WTC11 (cell line): ENCODE data around the gene IFT27. TPM values are rescaled to one million over a fixed set of nuclear protein-coding genes. Genes with fewer than 3 reads are reported as not detected.

Experiments used
- ATAC-seq: fragments of 200-7000 bp; cut with Tn5 transposase; 2 replicates; pipeline ENCODE4 v1.10.0; 2021; ENCODE audit warnings: mild to moderate bottlenecking, moderate library complexity
- CTCF ChIA-PET: fragments of 300-600 bp; sonication (Branson Sonifier 250); formaldehyde crosslinking; loops from one replicate; lab custom pipeline; 2021; ENCODE audit warnings: antibody characterized with exemption; lab: Charles Lee
- POLR2A ChIA-PET: fragments of 350-600 bp; sonication (Branson Sonifier 250); formaldehyde crosslinking; loops from one replicate; lab custom pipeline; 2021; ENCODE audit warnings: antibody characterized with exemption; lab: Charles Lee
- DNase-seq: peaks from one replicate; pipeline ENCODE4 v3.0.0; 2021; ENCODE audit warnings: low spot score
- H3K27ac Mint-ChIP-seq: 2 replicates; pipeline ENCODE4 v1.8.0; 2021; ENCODE audit warnings: mixed read lengths
- H3K27me3 Mint-ChIP-seq: 2 replicates; pipeline ENCODE4 v1.8.0; 2021; ENCODE audit warnings: low read depth, mild to moderate bottlenecking, moderate library complexity, mixed read lengths
- H3K36me3 Mint-ChIP-seq: 2 replicates; pipeline ENCODE4 v1.8.0; 2021; ENCODE audit warnings: mixed read lengths
- H3K4me1 Mint-ChIP-seq: 2 replicates; pipeline ENCODE4 v1.8.0; 2022; ENCODE audit warnings: mixed read lengths
- H3K4me3 Mint-ChIP-seq: 2 replicates; pipeline ENCODE4 v1.8.0; 2021; ENCODE audit warnings: mild to moderate bottlenecking, moderate library complexity, mixed read lengths
- H3K9me3 Mint-ChIP-seq: 2 replicates; pipeline ENCODE4 v1.8.0; 2021; ENCODE audit warnings: mixed read lengths
- NFE2L1 ChIP-seq: sonication (generic); formaldehyde crosslinking; IDR thresholded peaks from 2 replicates; pipeline ENCODE4 v1.8.1; 2023; ENCODE audit warnings: missing genetic modification reagents
- ZNF263 ChIP-seq: sonication (generic); formaldehyde crosslinking; IDR thresholded peaks from 2 replicates; pipeline ENCODE4 v1.8.1; 2022; ENCODE audit warnings: low read depth, mild to moderate bottlenecking, moderate library complexity, missing genetic modification reagents
- ZNF416 ChIP-seq: fragments of 250-450 bp; sonication (Bioruptor Pico); IDR thresholded peaks from 2 replicates; pipeline ENCODE4 v1.9.0; 2021; ENCODE audit warnings: mild to moderate bottlenecking, inconsistent platforms
- ZNF423 ChIP-seq: fragments of 250-450 bp; sonication (Bioruptor Pico); IDR thresholded peaks from 2 replicates; pipeline ENCODE4 v2.1.2; 2022; ENCODE audit warnings: mild to moderate bottlenecking, moderate library complexity
- ZNF671 ChIP-seq: fragments of 250-450 bp; sonication (Bioruptor Pico); IDR thresholded peaks from 2 replicates; pipeline ENCODE4 v1.8.0; 2021; ENCODE audit warnings: mild to moderate bottlenecking
- total RNA-seq: library from RNA; stranded (reverse); gene quantifications from 3 replicates; pipeline ENCODE4 v1.2.3, GENCODE V29; 2021
- TF ChIP-seq, protein P1 (sequence below): sonication (generic); formaldehyde crosslinking; IDR thresholded peaks from 2 replicates; pipeline ENCODE4 v1.8.0; 2022; ENCODE audit warnings: mild to moderate bottlenecking, missing genetic modification reagents
- TF ChIP-seq, protein P2 (sequence below): sonication (generic); formaldehyde crosslinking; IDR thresholded peaks from 2 replicates; pipeline ENCODE4 v1.8.0; 2022; ENCODE audit warnings: mild to moderate bottlenecking, missing genetic modification reagents
- TF ChIP-seq, protein P3 (sequence below): fragments of 250-450 bp; sonication (Bioruptor Pico); IDR thresholded peaks from 2 replicates; pipeline ENCODE4 v1.9.0; 2021; ENCODE audit warnings: mild to moderate bottlenecking, borderline replicate concordance
- TF ChIP-seq, protein P4 (sequence below): fragments of 250-450 bp; sonication (Bioruptor Pico); IDR thresholded peaks from 2 replicates; pipeline ENCODE4 v1.9.0; 2021; ENCODE audit warnings: mild to moderate bottlenecking
- TF ChIP-seq, protein P5 (sequence below): sonication (generic); formaldehyde crosslinking; IDR thresholded peaks from 2 replicates; pipeline ENCODE4 v1.8.0; 2023; ENCODE audit warnings: missing genetic modification reagents
- TF ChIP-seq, protein P6 (sequence below): sonication (generic); formaldehyde crosslinking; IDR thresholded peaks from 2 replicates; pipeline ENCODE4 v1.8.0; 2022; ENCODE audit warnings: mild to moderate bottlenecking, missing genetic modification reagents
- TF ChIP-seq, protein P7 (sequence below): sonication (generic); formaldehyde crosslinking; IDR thresholded peaks from 2 replicates; pipeline ENCODE4 v1.8.1; 2023; ENCODE audit warnings: mild to moderate bottlenecking, missing genetic modification reagents, moderate library complexity

IFT27 gene
- total RNA-seq, 1 experiment from 2014 or later, result 47.9 TPM

DNA sequence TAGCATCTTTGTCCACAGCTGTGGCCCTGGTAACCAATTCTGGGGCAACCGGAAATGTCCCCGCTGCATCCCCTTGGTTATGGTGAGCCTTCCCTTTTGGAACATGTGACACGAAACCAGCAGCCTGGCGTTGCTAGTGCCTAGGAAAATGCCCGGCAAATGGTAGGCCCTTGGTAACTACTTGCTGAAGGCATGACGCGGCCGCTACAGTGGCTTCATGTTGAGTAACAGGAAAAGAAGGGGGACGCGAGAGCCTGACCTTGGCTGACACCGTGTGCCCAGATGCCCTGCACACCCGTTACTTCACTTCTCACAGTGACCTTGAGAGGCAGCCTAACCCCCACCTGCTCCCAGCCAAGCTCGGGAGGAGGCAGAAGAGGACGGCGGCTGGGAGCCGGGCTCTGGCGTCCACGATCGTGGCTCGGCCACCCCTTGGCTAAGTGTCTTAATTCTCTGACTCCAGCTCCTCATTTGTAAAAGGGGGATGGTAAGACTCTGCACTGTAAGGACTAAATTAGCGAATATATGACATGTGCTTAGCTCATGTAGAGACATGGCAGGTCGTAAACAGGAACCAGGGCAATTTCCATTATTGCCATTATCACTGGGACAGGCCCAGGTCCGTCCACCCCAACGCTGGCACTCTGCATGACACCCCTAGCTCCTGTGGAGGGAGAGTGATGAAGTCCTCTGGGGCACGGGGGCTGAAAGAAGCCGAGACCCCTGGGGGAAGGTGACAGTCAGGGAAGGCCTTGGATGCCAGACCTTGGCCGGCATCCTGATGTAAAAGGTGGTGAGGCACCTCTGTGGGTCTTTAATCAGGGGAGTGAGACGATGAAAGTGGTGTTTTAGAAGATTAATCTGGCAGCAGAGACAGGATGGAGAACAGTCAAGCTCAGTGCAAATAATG, 18.9 kb downstream of the IFT27 start:
- no peaks in the 10 kb centered on the region for H3K9me3 Mint-ChIP-seq
- H3K4me1 Mint-ChIP-seq, result no peaks in the 10 kb centered on the region
- no peak overlapping the region for H3K4me3 Mint-ChIP-seq
- ATAC-seq (no peak), DNase-seq (no peak)
- H3K27ac Mint-ChIP-seq, result no peak overlapping the region
- ChIA-PET CTCF (interaction anchor here (0.6 to 3.8 kb wide), 40 partner anchors 9 to 265 kb away, joined by 3 to 58 read pairs (median 4); partner anchors contain the start of genes CACNG2, EIF3D and IFT27), POLR2A (no interaction called here)
- H3K27me3 Mint-ChIP-seq, result peaks cover 18% of the 10 kb centered on the region
- TF ChIP-seq, protein P1, sequence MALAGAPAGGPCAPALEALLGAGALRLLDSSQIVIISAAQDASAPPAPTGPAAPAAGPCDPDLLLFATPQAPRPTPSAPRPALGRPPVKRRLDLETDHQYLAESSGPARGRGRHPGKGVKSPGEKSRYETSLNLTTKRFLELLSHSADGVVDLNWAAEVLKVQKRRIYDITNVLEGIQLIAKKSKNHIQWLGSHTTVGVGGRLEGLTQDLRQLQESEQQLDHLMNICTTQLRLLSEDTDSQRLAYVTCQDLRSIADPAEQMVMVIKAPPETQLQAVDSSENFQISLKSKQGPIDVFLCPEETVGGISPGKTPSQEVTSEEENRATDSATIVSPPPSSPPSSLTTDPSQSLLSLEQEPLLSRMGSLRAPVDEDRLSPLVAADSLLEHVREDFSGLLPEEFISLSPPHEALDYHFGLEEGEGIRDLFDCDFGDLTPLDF (CRISPR knock-in tag), result no peak
- no peak for TF ChIP-seq ZNF671 (CRISPR knock-in tag)
- TF ChIP-seq, protein P2, sequence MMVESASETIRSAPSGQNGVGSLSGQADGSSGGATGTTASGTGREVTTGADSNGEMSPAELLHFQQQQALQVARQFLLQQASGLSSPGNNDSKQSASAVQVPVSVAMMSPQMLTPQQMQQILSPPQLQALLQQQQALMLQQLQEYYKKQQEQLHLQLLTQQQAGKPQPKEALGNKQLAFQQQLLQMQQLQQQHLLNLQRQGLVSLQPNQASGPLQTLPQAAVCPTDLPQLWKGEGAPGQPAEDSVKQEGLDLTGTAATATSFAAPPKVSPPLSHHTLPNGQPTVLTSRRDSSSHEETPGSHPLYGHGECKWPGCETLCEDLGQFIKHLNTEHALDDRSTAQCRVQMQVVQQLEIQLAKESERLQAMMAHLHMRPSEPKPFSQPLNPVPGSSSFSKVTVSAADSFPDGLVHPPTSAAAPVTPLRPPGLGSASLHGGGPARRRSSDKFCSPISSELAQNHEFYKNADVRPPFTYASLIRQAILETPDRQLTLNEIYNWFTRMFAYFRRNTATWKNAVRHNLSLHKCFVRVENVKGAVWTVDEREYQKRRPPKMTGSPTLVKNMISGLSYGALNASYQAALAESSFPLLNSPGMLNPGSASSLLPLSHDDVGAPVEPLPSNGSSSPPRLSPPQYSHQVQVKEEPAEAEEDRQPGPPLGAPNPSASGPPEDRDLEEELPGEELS (CRISPR knock-in tag), result no peak
- TF ChIP-seq ZNF416 (CRISPR knock-in tag), result no peak
- TF ChIP-seq, protein P3, sequence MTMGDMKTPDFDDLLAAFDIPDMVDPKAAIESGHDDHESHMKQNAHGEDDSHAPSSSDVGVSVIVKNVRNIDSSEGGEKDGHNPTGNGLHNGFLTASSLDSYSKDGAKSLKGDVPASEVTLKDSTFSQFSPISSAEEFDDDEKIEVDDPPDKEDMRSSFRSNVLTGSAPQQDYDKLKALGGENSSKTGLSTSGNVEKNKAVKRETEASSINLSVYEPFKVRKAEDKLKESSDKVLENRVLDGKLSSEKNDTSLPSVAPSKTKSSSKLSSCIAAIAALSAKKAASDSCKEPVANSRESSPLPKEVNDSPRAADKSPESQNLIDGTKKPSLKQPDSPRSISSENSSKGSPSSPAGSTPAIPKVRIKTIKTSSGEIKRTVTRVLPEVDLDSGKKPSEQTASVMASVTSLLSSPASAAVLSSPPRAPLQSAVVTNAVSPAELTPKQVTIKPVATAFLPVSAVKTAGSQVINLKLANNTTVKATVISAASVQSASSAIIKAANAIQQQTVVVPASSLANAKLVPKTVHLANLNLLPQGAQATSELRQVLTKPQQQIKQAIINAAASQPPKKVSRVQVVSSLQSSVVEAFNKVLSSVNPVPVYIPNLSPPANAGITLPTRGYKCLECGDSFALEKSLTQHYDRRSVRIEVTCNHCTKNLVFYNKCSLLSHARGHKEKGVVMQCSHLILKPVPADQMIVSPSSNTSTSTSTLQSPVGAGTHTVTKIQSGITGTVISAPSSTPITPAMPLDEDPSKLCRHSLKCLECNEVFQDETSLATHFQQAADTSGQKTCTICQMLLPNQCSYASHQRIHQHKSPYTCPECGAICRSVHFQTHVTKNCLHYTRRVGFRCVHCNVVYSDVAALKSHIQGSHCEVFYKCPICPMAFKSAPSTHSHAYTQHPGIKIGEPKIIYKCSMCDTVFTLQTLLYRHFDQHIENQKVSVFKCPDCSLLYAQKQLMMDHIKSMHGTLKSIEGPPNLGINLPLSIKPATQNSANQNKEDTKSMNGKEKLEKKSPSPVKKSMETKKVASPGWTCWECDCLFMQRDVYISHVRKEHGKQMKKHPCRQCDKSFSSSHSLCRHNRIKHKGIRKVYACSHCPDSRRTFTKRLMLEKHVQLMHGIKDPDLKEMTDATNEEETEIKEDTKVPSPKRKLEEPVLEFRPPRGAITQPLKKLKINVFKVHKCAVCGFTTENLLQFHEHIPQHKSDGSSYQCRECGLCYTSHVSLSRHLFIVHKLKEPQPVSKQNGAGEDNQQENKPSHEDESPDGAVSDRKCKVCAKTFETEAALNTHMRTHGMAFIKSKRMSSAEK (CRISPR knock-in tag), result no peak
- TF ChIP-seq, protein P4, sequence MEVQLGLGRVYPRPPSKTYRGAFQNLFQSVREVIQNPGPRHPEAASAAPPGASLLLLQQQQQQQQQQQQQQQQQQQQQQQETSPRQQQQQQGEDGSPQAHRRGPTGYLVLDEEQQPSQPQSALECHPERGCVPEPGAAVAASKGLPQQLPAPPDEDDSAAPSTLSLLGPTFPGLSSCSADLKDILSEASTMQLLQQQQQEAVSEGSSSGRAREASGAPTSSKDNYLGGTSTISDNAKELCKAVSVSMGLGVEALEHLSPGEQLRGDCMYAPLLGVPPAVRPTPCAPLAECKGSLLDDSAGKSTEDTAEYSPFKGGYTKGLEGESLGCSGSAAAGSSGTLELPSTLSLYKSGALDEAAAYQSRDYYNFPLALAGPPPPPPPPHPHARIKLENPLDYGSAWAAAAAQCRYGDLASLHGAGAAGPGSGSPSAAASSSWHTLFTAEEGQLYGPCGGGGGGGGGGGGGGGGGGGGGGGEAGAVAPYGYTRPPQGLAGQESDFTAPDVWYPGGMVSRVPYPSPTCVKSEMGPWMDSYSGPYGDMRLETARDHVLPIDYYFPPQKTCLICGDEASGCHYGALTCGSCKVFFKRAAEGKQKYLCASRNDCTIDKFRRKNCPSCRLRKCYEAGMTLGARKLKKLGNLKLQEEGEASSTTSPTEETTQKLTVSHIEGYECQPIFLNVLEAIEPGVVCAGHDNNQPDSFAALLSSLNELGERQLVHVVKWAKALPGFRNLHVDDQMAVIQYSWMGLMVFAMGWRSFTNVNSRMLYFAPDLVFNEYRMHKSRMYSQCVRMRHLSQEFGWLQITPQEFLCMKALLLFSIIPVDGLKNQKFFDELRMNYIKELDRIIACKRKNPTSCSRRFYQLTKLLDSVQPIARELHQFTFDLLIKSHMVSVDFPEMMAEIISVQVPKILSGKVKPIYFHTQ (CRISPR knock-in tag), result no peak
- TF ChIP-seq ZNF263 (CRISPR knock-in tag), result no peak
- H3K36me3 Mint-ChIP-seq, result no peaks in the 10 kb centered on the region

DNA sequence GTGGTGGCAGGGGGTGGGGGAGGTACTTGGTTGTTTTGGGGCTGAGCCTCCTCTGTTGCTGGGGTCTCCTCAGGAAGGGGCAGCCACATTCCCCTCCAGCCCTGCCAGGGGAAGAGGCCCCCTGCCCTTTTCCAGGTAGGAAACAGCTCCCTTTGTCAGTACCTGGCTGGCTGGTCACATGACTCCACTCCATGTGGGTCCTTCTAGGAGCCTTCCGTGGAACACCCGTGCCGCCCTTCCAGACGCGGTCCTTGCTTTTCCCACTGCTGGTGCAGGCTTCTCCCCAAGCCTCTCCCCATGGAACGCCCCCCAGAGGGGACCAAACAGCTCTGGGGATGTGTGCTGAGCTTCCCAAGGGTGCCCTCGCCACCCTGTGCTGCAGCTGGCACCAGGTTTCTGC, 19.9 kb downstream of the IFT27 start:
- no peaks in the 10 kb centered on the region for H3K36me3 Mint-ChIP-seq
- no peak for ATAC-seq
- H3K9me3 Mint-ChIP-seq, result no peaks in the 10 kb centered on the region
- DNase-seq, result no peak
- TF ChIP-seq, protein P5, sequence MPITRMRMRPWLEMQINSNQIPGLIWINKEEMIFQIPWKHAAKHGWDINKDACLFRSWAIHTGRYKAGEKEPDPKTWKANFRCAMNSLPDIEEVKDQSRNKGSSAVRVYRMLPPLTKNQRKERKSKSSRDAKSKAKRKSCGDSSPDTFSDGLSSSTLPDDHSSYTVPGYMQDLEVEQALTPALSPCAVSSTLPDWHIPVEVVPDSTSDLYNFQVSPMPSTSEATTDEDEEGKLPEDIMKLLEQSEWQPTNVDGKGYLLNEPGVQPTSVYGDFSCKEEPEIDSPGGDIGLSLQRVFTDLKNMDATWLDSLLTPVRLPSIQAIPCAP, result no peak
- TF ChIP-seq ZNF423 (CRISPR knock-in tag) (no peak), NFE2L1 (no peak)
- TF ChIP-seq, protein P6, sequence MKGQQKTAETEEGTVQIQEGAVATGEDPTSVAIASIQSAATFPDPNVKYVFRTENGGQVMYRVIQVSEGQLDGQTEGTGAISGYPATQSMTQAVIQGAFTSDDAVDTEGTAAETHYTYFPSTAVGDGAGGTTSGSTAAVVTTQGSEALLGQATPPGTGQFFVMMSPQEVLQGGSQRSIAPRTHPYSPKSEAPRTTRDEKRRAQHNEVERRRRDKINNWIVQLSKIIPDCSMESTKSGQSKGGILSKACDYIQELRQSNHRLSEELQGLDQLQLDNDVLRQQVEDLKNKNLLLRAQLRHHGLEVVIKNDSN, result peak; percentile 60; the same call in 1 of the 2 replicates
- TF ChIP-seq, protein P7, sequence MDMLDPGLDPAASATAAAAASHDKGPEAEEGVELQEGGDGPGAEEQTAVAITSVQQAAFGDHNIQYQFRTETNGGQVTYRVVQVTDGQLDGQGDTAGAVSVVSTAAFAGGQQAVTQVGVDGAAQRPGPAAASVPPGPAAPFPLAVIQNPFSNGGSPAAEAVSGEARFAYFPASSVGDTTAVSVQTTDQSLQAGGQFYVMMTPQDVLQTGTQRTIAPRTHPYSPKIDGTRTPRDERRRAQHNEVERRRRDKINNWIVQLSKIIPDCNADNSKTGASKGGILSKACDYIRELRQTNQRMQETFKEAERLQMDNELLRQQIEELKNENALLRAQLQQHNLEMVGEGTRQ (CRISPR knock-in tag), result peak; percentile 69
- TF ChIP-seq, all 79 proteins: peak for 2
- Mint-ChIP-seq H3K4me1 (no peaks in the 10 kb centered on the region), H3K4me3 (no peak overlapping the region), H3K27ac (no peak overlapping the region), H3K27me3 (peaks cover 18% of the 10 kb centered on the region)
- ChIA-PET CTCF (interaction anchor here (0.7 to 3.8 kb wide), 12 partner anchors 10 to 242 kb away, joined by 3 to 58 read pairs (median 4); partner anchors contain the start of gene IFT27), POLR2A (no interaction called here)
